ENCODE data around the gene NPAS3.

Gene NPAS3

GRCh38 chr14:33847066-33847465 lies 908.4 kb downstream of the NPAS3 start:
- TF ChIP-seq TAF1 (IDR thresholded peaks at IDR 0.05; ENCODE audit: borderline replicate concordance, insufficient read depth, low read length) (no peak), POLR2AphosphoS5 (IDR thresholded peaks at IDR 0.05; ENCODE audit: low read depth, low read length) (no peak), FOXP2 (optimal IDR thresholded peaks at IDR 0.05; ENCODE audit: borderline replicate concordance, extremely low read depth, extremely low read length, insufficient read depth) (no peak), SIN3A (IDR thresholded peaks at IDR 0.05; ENCODE audit: borderline replicate concordance, insufficient read depth, low read length) (no peak)
- TF ChIP-seq, protein P1, sequence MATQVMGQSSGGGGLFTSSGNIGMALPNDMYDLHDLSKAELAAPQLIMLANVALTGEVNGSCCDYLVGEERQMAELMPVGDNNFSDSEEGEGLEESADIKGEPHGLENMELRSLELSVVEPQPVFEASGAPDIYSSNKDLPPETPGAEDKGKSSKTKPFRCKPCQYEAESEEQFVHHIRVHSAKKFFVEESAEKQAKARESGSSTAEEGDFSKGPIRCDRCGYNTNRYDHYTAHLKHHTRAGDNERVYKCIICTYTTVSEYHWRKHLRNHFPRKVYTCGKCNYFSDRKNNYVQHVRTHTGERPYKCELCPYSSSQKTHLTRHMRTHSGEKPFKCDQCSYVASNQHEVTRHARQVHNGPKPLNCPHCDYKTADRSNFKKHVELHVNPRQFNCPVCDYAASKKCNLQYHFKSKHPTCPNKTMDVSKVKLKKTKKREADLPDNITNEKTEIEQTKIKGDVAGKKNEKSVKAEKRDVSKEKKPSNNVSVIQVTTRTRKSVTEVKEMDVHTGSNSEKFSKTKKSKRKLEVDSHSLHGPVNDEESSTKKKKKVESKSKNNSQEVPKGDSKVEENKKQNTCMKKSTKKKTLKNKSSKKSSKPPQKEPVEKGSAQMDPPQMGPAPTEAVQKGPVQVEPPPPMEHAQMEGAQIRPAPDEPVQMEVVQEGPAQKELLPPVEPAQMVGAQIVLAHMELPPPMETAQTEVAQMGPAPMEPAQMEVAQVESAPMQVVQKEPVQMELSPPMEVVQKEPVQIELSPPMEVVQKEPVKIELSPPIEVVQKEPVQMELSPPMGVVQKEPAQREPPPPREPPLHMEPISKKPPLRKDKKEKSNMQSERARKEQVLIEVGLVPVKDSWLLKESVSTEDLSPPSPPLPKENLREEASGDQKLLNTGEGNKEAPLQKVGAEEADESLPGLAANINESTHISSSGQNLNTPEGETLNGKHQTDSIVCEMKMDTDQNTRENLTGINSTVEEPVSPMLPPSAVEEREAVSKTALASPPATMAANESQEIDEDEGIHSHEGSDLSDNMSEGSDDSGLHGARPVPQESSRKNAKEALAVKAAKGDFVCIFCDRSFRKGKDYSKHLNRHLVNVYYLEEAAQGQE (IDR thresholded peaks at IDR 0.05; ENCODE audit: insufficient read depth in 1 of 2, low read depth in 2 of 2, low read length in 2 of 2), result no peak

- TF ChIP-seq POLR2AphosphoS5 (IDR thresholded peaks at IDR 0.05; ENCODE audit: low read depth, low read length) (no peak), SIN3A (IDR thresholded peaks at IDR 0.05; ENCODE audit: borderline replicate concordance, insufficient read depth, low read length) (no peak)
- TF ChIP-seq, protein P1 (IDR thresholded peaks at IDR 0.05; ENCODE audit: insufficient read depth in 1 of 2, low read depth in 2 of 2, low read length in 2 of 2), result no peak
Measured at GRCh38 chr14:33848009-33848408, 909.3 kb downstream of the NPAS3 start.

DNA sequence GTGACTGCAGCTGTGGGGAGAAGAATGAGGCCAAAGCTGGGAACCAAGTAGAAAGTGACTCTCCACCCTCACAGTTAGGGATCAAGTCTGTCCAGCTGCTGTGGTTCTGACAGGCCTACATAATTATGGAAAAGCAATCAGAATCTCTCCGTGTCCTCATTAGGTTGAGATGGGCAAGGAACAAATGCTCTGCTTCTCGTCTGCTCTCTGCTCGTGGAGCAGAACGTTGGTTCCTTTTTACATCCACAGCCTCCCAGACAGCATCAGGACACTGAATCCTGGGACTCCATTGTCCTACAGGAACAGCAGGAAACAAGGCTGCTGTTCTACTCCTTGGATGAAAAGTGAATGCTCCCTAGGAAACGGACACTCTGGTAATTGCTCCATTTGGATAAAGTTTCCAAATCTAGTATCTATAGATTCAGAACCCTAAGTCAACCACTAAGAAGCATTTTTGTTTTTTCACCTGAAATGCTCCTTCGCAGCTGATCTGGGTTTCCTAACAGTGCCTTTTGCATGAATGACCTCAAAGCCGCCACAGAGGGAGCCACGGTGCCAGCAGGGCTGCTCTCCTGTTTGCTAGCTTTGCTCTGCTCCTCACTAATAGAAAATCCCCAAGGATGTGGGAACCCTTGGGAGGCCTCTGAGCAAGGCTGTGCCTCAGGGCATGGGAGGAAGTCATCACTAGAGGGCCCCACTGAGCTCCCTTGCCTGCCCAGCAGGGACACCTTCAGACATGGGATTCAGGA lies 910.2 kb downstream of the NPAS3 start:
- TF ChIP-seq, protein P1 (IDR thresholded peaks at IDR 0.05; ENCODE audit: insufficient read depth in 1 of 2, low read depth in 2 of 2, low read length in 2 of 2), result no peak
- TF ChIP-seq SIN3A (IDR thresholded peaks at IDR 0.05; ENCODE audit: borderline replicate concordance, insufficient read depth, low read length) (no peak), TAF1 (IDR thresholded peaks at IDR 0.05; ENCODE audit: borderline replicate concordance, insufficient read depth, low read length) (no peak), FOXP2 (optimal IDR thresholded peaks at IDR 0.05; ENCODE audit: borderline replicate concordance, extremely low read depth, extremely low read length, insufficient read depth) (no peak), POLR2AphosphoS5 (IDR thresholded peaks at IDR 0.05; ENCODE audit: low read depth, low read length) (no peak)

DNA sequence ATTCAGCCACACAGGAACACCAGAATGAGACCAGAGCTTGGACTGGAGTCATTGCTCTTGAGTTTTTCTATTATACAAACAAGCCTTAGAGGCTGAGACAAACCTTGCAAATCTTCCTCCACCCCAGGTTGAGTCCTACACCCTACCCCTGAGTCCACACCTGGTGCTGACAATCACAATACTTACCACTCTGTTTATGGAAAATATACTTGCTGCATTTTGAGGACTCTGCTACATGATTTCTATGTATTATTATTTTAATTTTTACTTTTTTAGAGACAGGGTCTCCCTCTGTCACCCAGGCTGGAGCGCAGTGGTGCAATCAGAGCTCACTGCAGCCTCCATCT lies 910.7 kb downstream of the NPAS3 start:
- TF ChIP-seq SIN3A (IDR thresholded peaks at IDR 0.05; ENCODE audit: borderline replicate concordance, insufficient read depth, low read length) (no peak), POLR2AphosphoS5 (IDR thresholded peaks at IDR 0.05; ENCODE audit: low read depth, low read length) (no peak), FOXP2 (optimal IDR thresholded peaks at IDR 0.05; ENCODE audit: borderline replicate concordance, extremely low read depth, extremely low read length, insufficient read depth) (no peak), TAF1 (IDR thresholded peaks at IDR 0.05; ENCODE audit: borderline replicate concordance, insufficient read depth, low read length) (no peak)
- TF ChIP-seq, protein P1 (IDR thresholded peaks at IDR 0.05; ENCODE audit: insufficient read depth in 1 of 2, low read depth in 2 of 2, low read length in 2 of 2), result no peak

DNA sequence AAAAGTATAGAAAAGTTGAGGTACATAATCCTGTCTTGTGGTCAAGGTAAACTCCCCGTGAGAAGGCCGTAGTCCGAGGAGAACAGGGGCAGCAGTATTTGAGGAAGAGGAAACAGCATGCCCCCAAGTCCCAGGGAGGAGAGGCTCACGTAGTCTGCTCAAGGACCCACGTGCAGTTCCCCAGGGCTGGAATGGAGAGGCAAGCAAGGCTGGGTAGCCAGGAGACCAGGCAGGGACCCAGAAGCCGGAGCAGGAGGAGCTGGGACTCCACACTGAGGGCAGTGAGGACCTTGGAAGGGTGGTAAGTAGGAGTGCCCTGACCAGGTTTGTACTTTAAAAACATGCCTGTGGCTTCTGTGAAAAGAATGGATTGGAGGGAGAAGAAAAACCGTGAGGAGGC lies 912.1 kb downstream of the NPAS3 start:
- TF ChIP-seq FOXP2 (optimal IDR thresholded peaks at IDR 0.05; ENCODE audit: borderline replicate concordance, extremely low read depth, extremely low read length, insufficient read depth), result no peak
- TF ChIP-seq TAF1 (IDR thresholded peaks at IDR 0.05; ENCODE audit: borderline replicate concordance, insufficient read depth, low read length), result no peak
- no peak for TF ChIP-seq POLR2AphosphoS5 (IDR thresholded peaks at IDR 0.05; ENCODE audit: low read depth, low read length)
- TF ChIP-seq SIN3A (IDR thresholded peaks at IDR 0.05; ENCODE audit: borderline replicate concordance, insufficient read depth, low read length), result no peak
- TF ChIP-seq, protein P1 (IDR thresholded peaks at IDR 0.05; ENCODE audit: insufficient read depth in 1 of 2, low read depth in 2 of 2, low read length in 2 of 2), result no peak

Measured in PFSK-1 (cell line).